MM.1S (cell line): ENCODE measurements around the gene BACH2.

ENCODE experiments used
- DNase-seq: peaks from one replicate; pipeline ENCODE4 v3.0.0-alpha.2; 2015
- H2AFZ ChIP-seq: fragments of 300-600 bp; sonication (generic); 2 replicates; pipeline ENCODE4 v1.6.0; 2016; ENCODE audit warnings: antibody characterized with exemption, low read length
- H3F3A ChIP-seq: fragments of 300-600 bp; sonication (generic); 2 replicates; pipeline ENCODE4 v1.6.1; 2016; ENCODE audit warnings: mild to moderate bottlenecking, antibody characterized with exemption, low read length, moderate library complexity, mixed read lengths; ENCODE audit not compliant: insufficient read depth
- H3K27ac ChIP-seq: fragments of 300-600 bp; sonication (generic); 2 replicates; pipeline ENCODE4 v1.5.1; 2016; ENCODE audit warnings: mild to moderate bottlenecking, low read length
- H3K27me3 ChIP-seq: fragments of 300-600 bp; sonication (generic); replicated peaks from 2 replicates; pipeline ENCODE4 v1.6.0; 2016; ENCODE audit warnings: low read length; ENCODE audit not compliant: insufficient read depth
- H3K36me3 ChIP-seq: fragments of 300-600 bp; sonication (generic); replicated peaks from 2 replicates; pipeline ENCODE4 v1.6.1; 2016; ENCODE audit warnings: mild to moderate bottlenecking, low read length, mixed read lengths; ENCODE audit not compliant: insufficient read depth
- H3K4me1 ChIP-seq: fragments of 300-600 bp; sonication (generic); 2 replicates; pipeline ENCODE4 v1.6.1; 2016; ENCODE audit warnings: low read length, mixed read lengths
- H3K4me2 ChIP-seq: fragments of 300-600 bp; sonication (generic); 2 replicates; pipeline ENCODE4 v1.6.0; 2016; ENCODE audit warnings: low read depth, low read length
- H3K4me3 ChIP-seq: fragments of 300-600 bp; sonication (generic); 2 replicates; pipeline ENCODE4 v1.5.1; 2016; ENCODE audit warnings: low read length, mixed read lengths
- H3K79me2 ChIP-seq: fragments of 300-600 bp; sonication (generic); 2 replicates; pipeline ENCODE4 v1.6.1; 2016; ENCODE audit warnings: mixed run types, low read length, mixed read lengths
- H3K9ac ChIP-seq: fragments of 300-600 bp; sonication (generic); 2 replicates; pipeline ENCODE4 v1.6.1; 2016; ENCODE audit warnings: low read length, mixed read lengths
- H3K9me2 ChIP-seq: fragments of 300-600 bp; sonication (generic); replicated peaks from 2 replicates; pipeline ENCODE4 v1.6.1; 2016; ENCODE audit warnings: mild to moderate bottlenecking, low read length, mixed read lengths; ENCODE audit not compliant: insufficient read depth
- H3K9me3 ChIP-seq: fragments of 300-600 bp; sonication (generic); replicated peaks from 2 replicates; pipeline ENCODE4 v1.6.1; 2016; ENCODE audit warnings: mild to moderate bottlenecking, low read length, mixed read lengths; ENCODE audit not compliant: insufficient read depth
- H4K20me1 ChIP-seq: fragments of 300-600 bp; sonication (generic); 2 replicates; pipeline ENCODE4 v1.6.1; 2016; ENCODE audit warnings: mild to moderate bottlenecking, low read length, moderate library complexity, mixed read lengths; ENCODE audit not compliant: insufficient read depth
- EZH2 ChIP-seq: fragments of 300-600 bp; sonication (generic); optimal IDR thresholded peaks from 2 replicates; pipeline ENCODE3; 2017; ENCODE audit warnings: low read depth, mild to moderate bottlenecking, antibody characterized with exemption, low read length, mixed read lengths
- EZH2phosphoT487 ChIP-seq: fragments of 300-600 bp; sonication (generic); IDR thresholded peaks from 2 replicates; pipeline ENCODE4 v1.6.1; 2018; ENCODE audit warnings: antibody characterized with exemption, low read length
- TF ChIP-seq, protein P1 (sequence below): fragments of 300-600 bp; sonication (generic); IDR thresholded peaks from 2 replicates; pipeline ENCODE4 v1.5.1; 2016; ENCODE audit warnings: antibody characterized with exemption, low read length, mixed read lengths

The BACH2 gene

DNA sequence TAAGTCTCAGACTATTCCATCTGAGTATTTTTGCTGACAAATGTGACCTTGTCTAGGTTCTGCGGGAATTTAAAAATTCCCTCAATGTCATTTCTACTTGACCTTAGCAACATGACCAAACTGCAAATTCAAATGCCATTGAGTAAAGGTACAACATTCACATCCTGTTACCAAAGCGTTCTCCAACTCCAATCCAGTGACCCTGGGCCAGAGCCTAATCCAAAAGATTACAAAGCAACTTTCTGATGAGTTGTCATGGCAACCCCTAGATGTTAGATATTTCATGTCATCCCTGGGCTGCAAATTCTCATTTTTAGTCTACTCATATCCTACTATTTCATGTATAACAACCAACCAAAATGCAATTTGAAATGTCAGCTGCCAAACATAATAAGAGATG is 65.3 kb downstream of the BACH2 start:
- no peaks in the 10 kb centered on the region for H4K20me1 ChIP-seq
- H3K4me1 ChIP-seq, result peaks cover 14% of the 10 kb centered on the region; the same call in 1 of the 2 replicates
- no peaks in the 10 kb centered on the region for H3K36me3 ChIP-seq
- DNase-seq, result no peak
- TF ChIP-seq, protein P1, sequence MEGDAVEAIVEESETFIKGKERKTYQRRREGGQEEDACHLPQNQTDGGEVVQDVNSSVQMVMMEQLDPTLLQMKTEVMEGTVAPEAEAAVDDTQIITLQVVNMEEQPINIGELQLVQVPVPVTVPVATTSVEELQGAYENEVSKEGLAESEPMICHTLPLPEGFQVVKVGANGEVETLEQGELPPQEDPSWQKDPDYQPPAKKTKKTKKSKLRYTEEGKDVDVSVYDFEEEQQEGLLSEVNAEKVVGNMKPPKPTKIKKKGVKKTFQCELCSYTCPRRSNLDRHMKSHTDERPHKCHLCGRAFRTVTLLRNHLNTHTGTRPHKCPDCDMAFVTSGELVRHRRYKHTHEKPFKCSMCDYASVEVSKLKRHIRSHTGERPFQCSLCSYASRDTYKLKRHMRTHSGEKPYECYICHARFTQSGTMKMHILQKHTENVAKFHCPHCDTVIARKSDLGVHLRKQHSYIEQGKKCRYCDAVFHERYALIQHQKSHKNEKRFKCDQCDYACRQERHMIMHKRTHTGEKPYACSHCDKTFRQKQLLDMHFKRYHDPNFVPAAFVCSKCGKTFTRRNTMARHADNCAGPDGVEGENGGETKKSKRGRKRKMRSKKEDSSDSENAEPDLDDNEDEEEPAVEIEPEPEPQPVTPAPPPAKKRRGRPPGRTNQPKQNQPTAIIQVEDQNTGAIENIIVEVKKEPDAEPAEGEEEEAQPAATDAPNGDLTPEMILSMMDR, result no peak
- no peak for TF ChIP-seq EZH2phosphoT487
- TF ChIP-seq EZH2, result no peak
- no peaks in the 10 kb centered on the region for H3K79me2 ChIP-seq
- H3F3A ChIP-seq, result no peaks in the 10 kb centered on the region
- H3K9me2 ChIP-seq, result no peaks in the 10 kb centered on the region
- H3K9me3 ChIP-seq, result no peaks in the 10 kb centered on the region
- no peaks in the 10 kb centered on the region for H3K27me3 ChIP-seq
- no peak overlapping the region for H3K27ac ChIP-seq
- no peak overlapping the region for H2AFZ ChIP-seq
- no peak overlapping the region for H3K9ac ChIP-seq
- no peak overlapping the region for H3K4me2 ChIP-seq
- H3K4me3 ChIP-seq, result no peak overlapping the region

GRCh38 chr6:90230548-90231215 is 66.0 kb downstream of the BACH2 start:
- H3K27me3 ChIP-seq, result no peaks in the 10 kb centered on the region
- no peak overlapping the region for H3K4me3 ChIP-seq
- no peaks in the 10 kb centered on the region for H3K79me2 ChIP-seq
- no peak overlapping the region for H3K4me2 ChIP-seq
- no peaks in the 10 kb centered on the region for H3K9me3 ChIP-seq
- H3F3A ChIP-seq, result no peaks in the 10 kb centered on the region
- no peak overlapping the region for H3K9ac ChIP-seq
- no peak overlapping the region for H3K27ac ChIP-seq
- no peak for DNase-seq
- peaks cover 14% of the 10 kb centered on the region; the same call in 1 of the 2 replicates for H3K4me1 ChIP-seq
- no peak for TF ChIP-seq EZH2phosphoT487
- TF ChIP-seq, protein P1, result no peak
- no peak for TF ChIP-seq EZH2
- no peak overlapping the region for H2AFZ ChIP-seq
- no peaks in the 10 kb centered on the region for H3K9me2 ChIP-seq
- H4K20me1 ChIP-seq, result no peaks in the 10 kb centered on the region
- no peaks in the 10 kb centered on the region for H3K36me3 ChIP-seq

DNA sequence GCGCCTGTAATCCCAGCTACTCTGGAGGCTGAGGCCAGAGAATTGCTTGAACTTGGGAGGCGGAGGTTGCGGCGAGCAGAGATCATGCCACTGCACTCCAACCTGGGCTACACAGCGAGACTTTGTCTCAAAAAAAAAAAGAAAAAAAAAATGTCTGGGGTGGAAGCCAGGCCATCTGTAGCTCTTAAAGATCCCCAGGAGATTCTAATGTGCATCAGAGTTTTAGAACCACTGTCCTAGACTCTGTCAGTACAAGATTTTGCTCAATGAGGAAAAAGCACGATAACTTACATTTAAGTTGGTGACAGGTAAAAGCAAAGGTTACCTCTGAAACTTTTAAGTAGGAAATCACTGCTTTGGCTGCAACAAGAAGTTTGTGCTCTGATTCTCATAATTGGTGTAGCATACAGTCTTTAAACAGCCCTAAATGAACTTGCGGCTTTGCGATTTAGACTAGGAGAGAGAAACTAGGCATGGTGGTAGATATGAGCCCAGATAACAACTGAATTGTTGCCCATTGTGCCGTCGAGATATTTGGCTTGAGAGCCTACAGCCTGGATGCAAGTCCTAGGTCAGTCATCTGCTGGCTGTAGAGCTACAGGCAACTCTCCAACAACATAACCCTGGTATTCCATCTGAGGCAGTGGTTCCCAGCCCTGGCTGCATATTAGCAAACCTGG is 67.2 kb downstream of the BACH2 start:
- Histone ChIP-seq H3K36me3 (no peaks in the 10 kb centered on the region), H3K9ac (no peak overlapping the region), H3K4me1 (peaks cover 14% of the 10 kb centered on the region; the same call in 1 of the 2 replicates), H4K20me1 (no peaks in the 10 kb centered on the region), H3K79me2 (no peaks in the 10 kb centered on the region), H3K9me2 (no peaks in the 10 kb centered on the region), H3K4me2 (no peak overlapping the region), H2AFZ (no peak overlapping the region), H3K9me3 (no peaks in the 10 kb centered on the region), H3K4me3 (no peak overlapping the region), H3K27me3 (no peaks in the 10 kb centered on the region), H3K27ac (no peak overlapping the region), H3F3A (no peaks in the 10 kb centered on the region)
- TF ChIP-seq EZH2phosphoT487 (no peak), EZH2 (no peak)
- TF ChIP-seq, protein P1, result no peak
- no peak for DNase-seq
